HG02678 (cell line): ENCODE measurements around the gene ACP3.
A peak's percentile ranks its signal among the peaks of the same experiment; 100 is the strongest.

ENCODE experiments used
- ATAC-seq: cut with Tn5 transposase; IDR thresholded peaks from one replicate; pipeline ENCODE4 v1.9.1; 2021; ENCODE audit warnings: mild to moderate bottlenecking, moderate library complexity; ENCODE audit not compliant: unreplicated experiment

The ACP3 gene

DNA sequence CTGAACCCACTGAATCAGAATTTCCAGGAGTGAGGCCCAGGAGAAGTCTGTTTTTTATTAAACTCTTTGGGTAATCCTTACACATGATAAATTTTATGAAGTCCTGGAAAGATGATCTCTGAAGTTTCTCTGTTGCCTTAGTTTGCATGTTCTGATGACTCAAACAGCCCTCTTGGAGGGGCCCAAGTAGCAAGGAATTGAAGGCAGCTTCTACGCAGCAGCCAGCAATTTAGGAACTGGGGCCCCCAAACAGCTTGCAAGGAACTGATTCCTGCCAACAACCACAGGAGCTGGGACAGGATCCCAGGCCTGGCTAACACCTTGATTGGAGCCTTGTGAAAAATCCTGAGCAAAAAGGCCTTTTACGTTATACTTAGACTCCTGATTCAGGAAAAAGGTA is 5.4 kb upstream of the ACP3 start:
- ATAC-seq: no peak

DNA sequence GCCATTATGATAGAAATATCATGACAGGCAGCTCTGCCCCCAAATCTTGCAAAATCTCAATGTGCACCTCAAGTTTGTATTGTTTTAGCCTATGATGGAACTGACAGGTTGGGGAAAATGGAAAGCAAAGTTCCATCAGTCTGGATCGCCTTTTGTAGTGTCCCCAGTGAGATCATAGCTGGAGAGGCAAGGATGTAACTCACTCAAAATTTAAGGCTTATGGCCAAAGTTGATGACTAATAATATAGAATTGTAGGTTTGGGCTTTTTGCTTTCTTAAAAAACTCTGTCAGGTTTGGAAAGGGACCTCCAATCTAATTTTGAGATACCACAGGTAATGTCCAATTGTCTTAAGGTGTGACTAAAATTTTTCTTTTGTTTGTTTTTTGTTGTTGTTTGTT is 1.4 kb upstream of the ACP3 start:
- ATAC-seq: no peak

DNA sequence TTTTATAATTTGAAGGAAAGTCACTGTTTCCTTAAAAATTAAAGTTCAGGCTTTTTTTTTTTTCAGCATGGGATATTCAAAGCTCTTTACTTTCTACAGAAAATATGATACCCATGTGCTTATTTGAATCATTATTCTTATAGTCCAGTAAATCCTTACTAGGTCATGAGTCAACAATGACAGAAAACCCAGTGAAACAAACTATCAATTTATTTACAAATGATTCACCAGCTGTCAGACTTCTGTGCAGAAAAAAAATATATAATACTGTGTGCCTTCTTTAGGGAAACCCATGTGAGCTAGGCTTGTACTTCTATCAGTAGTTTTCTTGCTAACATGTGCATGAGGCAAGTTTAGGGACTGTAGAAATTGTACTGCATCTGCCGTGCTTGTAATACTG is 1.2 kb downstream of the ACP3 start:
- no peak for ATAC-seq

DNA sequence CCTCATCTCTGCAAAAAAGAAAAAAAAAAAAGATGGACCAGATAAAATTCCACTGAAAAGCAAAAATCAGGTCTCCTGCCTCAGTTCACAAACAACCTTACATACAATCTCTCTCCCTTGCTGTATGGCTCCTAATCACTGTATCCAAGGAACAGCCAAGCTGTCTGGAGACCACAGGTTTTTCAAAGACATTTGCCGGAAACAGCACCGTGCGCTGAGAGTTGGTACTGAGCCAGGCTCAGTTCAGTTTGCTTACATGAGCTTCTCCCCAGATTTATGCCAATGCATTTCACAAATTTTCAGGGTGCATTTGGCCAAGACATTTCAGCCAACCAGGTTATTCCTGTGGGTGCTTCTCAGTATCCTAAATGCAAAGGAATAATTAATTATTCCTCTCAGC is 4.1 kb downstream of the ACP3 start:
- no peak for ATAC-seq

DNA sequence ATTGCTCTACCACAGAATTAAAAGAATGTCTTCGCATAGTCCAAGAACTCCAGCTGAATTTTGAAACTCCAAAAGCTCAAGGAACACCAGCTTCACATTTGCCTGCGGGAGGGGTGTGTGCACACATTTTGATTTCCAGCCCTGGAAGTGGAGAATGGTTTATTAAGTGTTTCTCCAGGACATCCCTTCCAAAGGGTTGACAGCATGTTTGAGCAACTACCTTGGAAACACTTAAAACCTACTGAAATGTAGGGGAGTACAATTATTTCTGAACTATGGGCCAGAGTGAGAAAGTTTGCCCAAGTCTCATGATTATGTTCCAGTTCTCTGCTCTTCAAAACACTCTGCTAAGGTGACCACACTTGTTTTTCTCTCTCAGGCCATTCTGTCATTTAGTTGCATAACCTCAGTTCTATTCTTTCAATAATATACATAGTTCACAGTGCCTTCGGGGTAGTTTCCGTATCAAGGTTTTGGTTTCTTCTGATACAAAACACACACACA is 7.9 kb downstream of the ACP3 start:
- peak; percentile 68 for ATAC-seq

- ATAC-seq: peak; percentile 42
These were observed 8.4 kb downstream of the ACP3 start for GRCh38 chr3:132325634-132326033.

DNA sequence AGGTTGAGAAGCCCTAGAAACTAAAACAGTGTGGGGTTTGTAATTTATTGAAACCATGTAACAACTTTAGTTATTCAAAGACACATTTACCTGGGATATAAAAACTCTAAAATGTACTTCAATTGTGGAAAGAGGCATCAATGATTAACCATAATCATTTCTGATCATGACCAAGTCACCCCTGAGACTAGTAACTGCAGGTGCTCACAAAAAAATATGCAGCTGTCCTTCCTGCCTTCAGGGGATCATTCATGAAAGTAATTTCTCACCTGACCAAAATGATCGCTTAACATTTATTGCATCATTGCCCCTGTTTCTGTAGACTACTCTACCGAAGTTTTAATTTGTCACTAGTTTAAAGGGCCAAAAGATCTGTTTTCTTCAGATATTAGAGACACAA is 9.0 kb downstream of the ACP3 start:
- peak; percentile 58 for ATAC-seq

DNA sequence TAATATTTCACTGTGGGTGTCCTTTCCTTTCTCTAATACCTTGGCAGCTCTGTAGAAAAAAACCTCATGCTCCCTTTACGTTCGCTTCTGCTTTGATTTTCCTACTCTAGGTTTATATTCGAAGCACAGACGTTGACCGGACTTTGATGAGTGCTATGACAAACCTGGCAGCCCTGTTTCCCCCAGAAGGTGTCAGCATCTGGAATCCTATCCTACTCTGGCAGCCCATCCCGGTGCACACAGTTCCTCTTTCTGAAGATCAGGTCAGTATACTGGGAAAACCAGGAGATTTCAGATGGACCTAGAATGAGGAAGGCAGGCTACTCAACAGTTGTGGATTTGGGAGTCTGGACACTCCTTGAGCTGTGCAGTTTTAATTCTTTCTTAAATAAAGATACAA is 14.9 kb downstream of the ACP3 start:
- ATAC-seq: no peak

GRCh38 chr3:132332508-132332907 is 15.3 kb downstream of the ACP3 start:
- no peak for ATAC-seq

DNA sequence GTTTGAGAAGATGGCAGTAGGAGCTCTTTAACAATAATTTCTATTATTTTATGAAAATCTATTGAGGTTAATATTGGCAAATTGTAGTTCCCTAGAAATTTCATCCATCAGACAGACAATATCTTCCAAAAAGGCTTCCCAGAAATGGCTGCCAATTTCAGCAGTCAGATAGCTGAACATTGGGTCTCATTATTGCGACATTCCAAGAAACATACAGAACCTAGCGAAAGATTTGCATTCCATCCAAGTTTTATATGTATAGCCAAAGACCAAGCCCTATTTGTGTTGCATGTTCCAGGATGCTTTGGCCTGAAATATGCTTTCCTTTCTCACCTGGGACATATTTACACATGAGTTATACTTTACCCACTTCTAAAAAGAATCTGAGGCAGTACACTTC is 24.5 kb downstream of the ACP3 start:
- no peak for ATAC-seq

GRCh38 chr3:132342183-132342582 is 25.0 kb downstream of the ACP3 start:
- ATAC-seq: no peak

DNA sequence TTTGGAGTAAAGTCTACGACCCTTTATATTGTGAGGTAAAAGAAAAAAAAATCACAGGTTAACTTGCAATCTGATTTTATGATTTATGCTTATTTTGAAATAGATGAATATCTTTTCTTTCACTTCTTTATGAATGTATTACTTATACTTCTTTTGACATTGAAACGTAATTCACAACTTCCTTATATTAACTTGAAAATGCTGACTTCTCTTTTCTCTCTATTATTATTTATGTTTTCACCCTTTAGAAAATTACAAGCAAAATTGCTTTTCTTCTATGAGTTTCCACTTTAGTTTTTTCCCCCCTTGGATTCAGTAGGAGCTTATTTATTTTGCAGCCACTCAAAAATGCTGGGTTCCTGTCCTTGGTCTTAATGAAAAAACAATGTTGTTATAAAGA is 25.4 kb downstream of the ACP3 start:
- ATAC-seq: no peak

DNA sequence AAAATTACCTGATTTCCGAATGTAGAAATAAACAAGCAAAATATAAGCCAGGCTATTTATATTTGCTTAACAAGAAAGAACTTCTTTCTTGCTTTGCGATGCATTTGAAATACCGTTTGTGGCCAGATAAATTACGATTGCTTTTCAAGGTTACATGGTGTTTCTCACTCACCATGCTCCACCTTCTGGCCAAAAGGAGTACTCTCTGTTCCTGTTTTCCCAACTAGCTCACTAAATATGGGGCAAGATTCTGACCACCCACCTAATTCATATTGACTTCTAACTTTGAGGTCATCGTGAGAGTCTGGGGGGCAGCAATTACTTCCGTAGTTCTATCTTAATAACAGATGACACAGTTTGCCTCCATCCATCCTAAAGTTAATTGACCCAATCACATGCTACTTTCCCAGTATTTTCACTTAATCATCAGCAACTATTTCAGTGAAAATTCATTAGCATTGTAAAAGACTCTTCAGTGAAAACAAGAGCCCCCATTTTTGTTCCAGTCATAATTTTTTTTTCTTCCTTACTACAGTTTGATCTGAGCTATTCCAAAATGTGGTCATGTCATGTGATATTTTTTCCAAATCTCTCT is 25.9 kb downstream of the ACP3 start:
- ATAC-seq: peak; percentile 60

DNA sequence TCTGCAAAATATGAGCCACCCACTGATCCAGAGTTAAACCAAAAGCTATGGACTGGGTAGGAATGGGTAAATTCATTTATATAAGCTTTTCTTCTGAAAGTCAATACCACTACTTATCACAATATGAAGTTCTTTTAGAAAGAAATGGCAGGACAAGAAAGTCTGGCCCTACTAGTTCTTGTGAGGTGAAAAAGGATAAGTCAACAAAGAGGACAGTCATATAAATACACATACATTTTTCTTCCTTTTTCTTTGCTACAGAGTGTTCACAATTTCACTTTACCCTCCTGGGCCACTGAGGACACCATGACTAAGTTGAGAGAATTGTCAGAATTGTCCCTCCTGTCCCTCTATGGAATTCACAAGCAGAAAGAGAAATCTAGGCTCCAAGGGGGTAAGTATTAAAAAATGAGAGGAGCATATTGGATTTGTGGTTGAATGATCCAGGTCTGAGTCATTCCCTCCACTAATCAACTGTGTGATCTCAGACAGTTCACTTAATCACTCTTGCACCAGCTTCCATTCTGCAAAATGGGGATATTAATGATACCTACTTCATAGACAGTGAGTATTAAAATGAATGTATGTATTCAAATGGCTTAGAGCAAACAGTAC is 27.6 kb downstream of the ACP3 start:
- ATAC-seq: no peak

GRCh38 chr3:132346841-132347736 is 29.9 kb downstream of the ACP3 start:
- no peak for ATAC-seq

- ATAC-seq: no peak
These were observed 30.6 kb downstream of the ACP3 start for GRCh38 chr3:132347811-132348210.

GRCh38 chr3:132348531-132348930 is 31.3 kb downstream of the ACP3 start:
- ATAC-seq: no peak

DNA sequence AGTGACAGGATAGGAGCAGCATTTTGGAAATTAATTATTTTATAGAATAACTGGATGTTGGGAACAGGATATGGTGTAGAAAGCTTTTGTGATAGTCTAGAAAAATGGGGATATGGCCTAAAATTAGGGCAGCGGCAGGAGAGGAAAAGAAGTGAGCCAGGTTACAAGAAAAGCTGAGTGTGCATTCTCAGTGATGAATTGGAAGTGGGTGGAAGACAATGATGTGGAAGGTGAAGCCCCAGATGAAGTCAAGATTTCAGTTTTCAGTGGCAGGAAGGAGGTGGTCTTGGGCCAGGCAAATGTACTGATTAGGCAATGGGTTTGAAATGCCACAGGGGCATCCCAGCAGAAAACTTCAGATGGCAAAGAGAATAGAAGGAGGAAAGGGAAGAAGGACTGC is 33.6 kb downstream of the ACP3 start:
- no peak for ATAC-seq

GRCh38 chr3:132351222-132351806 is 34.1 kb downstream of the ACP3 start:
- ATAC-seq: no peak

DNA sequence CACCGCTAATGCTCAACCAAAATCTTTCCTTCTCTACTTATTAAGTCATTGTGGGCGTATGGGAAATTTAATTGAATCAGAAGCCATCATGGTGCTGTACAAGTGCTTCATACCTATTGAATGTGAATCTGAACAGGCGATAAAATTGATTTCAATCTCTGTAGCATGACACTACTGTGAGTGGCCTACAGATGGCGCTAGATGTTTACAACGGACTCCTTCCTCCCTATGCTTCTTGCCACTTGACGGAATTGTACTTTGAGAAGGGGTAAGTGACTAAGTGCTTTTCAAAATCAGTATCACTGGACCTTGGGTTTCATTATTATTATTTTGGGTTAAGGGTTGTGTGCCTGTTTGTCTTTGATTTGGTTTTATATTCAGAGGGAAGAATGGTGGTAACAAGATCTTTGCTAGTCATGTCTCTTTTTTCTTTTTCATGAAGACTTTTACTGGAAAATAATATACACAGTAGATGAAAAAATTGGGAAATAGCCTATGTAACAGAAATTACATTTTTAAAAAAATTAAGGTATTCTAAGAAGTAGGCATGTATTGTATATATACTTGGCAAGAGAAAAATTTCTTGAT is 35.4 kb downstream of the ACP3 start:
- peak; percentile 77 for ATAC-seq
